Activated effector memory CD4-positive, alpha-beta T cell treated with Interleukin-2 at 50 U/mL for 16 hours (primary cell): ENCODE measurements around the gene DOCK2.

ENCODE experiments used
- DNase-seq: peaks from one replicate; pipeline ENCODE4 v3.0.0-alpha.2; 2020

DOCK2 gene

DNA sequence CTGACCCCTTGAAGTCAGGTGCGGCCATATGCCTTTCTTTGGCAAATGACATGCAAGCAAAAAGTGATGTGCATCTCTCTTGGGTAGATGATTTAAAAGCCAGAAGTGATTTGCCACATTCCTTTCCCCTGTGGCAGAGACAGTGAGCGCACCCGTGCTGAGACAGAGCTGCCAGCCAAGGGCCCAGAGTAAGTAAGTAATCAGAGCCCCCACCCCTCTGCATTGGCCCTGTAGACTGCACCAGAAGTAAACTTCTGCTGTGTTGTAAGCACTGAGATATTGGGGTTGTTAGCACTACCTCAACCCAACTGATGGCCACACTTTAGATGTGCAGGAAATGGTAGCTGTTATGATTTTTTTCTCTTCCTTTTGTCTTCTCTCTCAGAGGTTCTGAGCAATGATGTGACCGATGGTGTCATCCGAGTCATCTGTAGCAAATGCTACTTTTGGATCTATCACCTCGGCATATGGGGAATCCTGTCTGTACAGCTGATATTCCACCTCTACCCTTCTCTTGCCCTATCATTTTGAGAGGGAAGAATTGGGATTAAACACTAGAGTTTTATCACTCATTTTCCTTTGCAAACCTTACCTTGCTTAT lies 58.0 kb downstream of the DOCK2 start:
- DNase-seq = no peak

DNA sequence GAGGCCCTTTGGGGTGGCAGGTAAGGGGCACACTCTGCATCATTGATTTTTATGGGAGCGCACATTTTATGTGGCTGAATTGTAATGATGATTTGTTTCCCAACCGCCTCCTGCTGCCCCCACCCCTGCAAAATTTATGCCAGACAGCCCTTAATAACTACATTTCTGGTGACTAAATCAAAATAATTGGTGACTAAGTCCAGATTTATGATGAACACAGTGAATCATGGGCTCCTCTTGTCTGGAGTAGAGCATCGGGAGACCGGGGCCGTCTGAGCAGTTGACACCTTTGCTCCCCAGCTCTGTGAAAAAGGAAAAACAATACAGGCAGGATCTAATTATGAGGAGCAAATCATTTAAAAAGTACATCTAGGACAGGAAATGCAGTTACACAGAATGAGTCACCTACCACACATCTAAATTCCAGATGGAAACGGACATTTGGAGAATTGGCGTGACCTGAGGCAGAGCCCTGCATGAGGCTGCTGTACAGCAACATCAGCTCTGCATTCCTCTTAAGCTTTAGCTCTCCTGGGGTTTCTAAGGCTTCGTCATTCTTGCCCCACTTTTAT lies 58.9 kb downstream of the DOCK2 start:
- no peak for DNase-seq

DNA sequence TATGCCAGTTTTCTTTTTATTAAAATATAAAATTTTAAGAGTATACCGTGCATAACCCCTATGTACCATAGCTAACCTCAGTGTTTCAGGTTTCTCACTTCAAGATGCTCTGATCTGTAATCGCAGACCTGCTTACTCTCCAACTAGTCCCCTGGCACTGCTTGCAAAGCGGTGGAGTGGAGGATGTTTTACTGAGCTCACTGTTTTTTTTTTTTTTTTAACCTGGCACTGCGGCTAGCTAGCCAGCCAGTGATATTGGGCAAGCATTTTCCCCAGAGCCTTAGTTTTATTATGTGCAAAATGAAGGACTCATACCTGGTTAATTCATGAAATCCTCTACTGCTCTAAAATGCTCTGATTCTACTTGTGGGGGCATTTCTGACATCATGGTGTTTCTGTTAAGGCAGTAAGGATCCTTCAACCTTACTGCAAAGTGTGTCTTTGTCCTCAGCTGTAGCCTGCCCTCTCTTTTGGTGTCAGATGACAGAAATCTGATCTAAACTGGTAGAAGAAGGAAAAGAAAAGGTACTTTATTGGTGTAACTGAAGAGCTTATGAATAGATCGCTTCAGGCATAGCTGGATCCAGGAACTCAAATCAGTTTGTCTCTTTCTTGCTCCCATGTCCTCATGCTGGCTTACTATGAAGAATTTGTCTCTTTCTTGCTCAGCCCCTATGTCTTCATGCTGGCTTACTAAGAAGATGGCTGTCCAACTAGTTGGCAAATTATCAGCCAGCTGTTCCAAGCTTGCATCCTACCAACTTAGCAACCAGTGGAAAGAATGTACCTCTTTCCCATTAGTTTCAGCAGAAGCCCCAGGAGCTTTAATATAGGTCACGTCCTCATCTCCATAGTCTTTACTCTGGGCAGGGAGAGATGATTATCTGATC lies 59.8 kb downstream of the DOCK2 start:
- no peak for DNase-seq

DNA sequence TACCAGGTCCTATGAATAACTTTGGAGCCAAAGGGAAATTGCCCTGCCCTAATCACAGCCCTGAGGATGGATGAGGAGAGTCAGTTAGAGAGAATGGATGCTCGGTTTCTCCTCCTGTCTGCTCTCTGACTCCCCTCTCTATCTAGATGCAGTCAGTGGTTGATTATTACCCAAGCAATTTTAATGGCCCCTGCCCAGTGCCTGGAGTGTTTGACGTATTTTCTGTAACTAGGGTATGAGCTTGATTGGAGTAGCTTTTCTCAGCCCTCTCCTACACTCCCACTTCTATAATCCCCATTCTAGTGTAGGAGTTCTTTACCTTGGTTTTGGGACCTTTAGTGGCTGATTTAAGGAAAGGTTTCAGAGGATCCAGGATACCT lies 60.4 kb downstream of the DOCK2 start:
- DNase-seq = no peak

DNA sequence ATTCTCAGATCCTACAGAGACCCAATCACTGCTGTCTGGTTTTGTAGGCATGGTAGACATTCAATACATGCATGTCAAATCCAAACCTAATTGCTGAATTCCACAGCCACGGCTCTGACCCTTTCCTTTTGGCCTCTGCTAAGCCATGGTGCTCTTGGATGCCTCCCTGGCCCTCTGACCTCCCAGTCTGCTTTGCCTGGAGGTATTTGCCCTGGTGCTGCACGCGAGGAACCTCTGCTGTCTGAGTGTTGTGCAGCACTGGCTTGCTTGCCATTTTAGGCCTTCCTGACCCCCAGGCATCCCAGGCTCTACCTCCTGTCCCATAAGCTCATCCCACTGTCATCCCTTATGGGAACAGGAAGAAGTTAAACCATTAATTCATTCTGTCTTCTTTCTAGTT lies 60.9 kb downstream of the DOCK2 start:
- no peak for DNase-seq

DNA sequence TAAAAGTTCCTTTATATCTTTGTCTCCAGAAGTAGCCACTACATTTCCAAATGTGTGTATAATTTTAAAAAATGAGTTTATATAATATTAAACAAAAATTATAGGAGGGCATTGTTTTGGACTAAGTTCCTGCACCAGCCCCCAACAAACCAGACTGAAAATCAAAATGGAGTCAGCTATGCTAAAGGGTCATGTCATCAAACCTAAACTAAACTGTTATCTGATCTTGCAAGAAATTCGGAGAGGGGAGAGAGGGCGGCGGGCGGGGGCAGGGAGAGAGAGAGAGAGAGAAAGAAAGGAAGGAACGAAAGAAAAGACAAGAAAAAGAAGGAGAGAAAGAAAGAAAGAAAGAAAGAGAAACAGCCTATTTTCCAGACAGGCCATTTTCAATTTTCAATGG lies 63.5 kb downstream of the DOCK2 start:
- no peak for DNase-seq

DNA sequence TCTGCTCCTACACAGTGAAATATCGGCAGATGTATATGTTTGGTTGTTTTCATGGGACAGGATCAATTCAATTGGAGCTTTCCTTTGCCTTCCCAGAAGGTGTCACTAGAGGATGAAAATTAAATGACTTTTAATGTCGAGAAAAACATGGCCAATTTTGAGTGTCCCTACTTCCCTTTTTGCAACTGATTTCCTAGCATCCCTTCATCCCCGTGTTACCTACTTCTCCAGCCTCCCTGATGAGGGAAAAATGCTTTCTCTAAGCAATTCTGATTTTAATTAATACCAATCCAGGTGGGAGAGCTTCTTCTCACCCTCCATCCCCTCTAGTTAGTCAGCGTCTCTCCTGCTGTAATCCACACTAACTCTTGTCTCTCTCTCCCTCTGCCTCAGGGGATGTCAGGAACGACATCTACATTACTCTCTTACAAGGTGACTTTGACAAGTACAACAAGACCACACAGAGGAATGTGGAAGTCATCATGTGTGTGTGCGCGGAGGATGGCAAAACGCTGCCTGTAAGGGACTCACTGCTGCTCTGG lies 64.9 kb downstream of the DOCK2 start:
- DNase-seq = no peak

DNA sequence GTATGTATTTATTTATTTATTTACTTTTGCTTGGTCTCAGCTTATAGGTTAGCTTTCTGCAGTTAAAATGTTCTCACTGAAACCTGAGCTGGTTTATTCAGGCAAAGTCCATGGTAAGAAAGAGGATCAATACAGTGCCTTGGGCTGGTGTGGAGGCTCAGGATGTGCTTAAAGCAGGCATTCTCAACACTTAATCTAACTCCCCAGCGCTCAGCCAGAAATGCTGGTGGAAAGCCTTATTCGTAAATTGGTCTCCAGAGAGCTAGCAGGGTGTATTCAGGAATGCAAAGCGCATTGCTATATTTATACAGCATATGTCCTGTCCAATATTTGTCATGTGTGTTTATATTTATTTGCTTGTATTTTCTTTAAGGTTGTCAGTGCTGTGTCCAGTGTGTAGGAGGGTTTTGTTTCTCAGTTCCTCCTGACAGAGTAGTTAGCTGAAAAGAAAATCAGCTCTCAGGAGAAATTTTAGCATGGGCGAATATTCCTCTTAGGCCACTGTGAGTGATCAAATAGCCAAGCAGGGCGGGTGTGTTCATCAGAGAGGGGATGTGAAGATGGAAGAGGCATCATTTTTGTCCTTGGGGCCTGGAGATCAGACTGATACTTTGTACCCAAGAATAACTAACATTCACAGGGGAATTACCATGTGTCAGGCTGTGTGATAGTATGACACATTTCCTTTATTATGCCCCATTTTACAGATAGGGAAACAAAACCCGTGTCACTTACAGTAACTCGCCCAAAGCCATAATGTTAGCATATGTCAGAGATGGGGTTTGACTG lies 65.8 kb downstream of the DOCK2 start:
- no peak for DNase-seq

DNA sequence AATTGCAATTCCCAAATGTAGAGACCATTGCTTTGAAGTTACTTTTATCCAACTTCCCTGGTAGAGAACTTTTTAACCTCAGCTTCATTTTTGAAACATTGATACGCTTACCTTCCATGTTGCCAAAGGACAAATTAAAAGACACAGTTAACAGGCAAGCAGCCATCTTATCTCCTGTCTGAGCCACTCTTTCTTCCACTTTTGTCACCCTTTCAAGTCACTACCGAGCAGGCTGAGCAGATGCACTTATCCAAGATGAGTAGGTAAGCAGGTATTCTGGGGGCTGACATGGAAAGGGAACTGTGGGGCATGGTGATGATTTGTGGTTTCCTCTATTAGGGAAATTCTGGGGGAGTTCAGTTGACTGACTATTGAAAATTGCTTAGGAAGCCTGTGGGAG lies 66.7 kb downstream of the DOCK2 start:
- DNase-seq = no peak

DNA sequence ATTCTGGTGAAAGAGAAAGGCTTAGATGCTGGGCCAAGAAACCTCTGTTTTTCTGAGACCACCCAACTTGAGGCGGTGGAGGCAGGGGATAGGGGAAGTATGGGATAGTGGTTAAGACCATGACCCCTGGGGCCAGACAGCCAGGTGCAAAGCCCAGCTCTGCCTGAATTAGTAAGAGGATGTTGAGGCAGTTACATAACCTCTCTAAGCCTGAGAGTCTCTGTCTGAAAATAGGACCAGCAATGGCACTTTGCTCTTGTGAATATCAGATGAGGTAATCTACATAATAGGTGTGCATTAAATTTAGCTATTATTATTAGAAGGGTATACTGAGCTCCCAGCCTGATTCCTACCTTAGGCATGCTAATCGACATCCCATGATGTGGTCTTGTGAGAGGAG lies 68.2 kb downstream of the DOCK2 start:
- DNase-seq = no peak

DNA sequence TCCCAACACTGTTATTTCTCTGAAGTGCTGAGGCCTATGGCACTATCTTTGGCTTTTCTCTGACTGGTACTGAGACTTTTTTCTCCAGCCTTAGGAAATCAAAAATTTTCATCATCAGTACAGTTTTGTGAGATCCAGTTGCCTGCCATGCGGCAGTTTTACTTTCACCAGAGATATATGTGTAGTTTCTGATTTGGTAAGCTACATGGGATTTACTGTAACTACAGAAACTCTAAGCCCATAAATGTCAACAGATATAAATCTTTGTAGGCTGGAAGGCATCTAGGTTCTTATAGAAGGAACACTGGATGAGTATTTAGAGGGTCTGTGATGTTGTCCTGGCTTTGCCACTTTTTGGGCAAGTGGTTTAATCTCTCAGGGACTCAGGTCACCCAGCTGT lies 69.0 kb downstream of the DOCK2 start:
- no peak for DNase-seq

DNA sequence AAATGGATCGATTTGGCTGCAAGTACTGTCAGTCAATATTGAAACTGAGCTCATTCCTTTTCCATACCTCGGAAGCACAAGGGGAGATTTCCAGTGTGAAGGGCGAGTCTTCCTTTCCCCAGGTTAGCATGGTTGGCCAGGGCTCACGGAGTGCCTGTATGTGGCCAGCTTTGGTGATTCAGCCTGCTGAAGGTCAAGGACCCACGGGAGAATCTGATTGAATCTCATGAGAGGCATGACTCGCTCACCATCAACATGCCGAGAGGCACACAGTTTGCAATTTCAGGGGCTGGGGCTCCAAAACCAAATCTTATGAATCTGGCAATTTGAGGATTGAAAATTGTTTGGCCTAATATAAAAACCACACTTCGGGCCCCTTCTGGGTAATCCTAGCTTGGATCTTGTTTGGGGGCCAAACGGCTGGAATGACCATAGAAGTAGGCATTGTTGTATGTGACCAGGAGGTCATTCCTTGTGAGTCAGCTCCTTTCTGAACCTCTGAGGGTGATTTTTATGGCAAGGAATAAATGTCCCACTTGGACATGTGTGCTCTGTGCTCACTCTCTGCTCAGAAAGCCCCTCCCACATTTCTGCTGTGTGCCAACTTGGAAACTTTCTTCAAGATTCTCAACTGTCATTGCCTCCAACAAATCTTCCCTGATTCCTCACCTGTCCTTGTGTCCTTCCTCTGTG lies 69.8 kb downstream of the DOCK2 start:
- no peak for DNase-seq

DNA sequence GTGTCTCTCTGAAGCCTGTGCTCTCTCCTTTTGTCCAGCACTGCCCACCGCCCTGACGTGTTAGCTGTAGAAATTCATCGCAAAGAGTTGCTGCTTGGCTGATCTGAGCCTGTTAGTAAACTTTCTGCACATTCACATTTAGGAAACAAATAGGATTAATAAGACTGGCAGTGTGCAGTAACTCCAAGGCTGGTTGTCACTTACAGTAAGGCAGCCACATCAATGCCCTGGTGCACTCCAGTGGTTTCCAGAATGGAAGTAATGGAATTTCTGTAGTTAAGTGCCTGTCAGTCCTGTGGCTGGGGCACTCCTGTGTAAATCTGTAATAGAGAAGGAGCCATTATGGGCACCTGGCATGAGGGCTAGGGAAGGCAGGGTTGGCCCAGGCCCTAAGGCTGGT lies 70.6 kb downstream of the DOCK2 start:
- DNase-seq = no peak

DNA sequence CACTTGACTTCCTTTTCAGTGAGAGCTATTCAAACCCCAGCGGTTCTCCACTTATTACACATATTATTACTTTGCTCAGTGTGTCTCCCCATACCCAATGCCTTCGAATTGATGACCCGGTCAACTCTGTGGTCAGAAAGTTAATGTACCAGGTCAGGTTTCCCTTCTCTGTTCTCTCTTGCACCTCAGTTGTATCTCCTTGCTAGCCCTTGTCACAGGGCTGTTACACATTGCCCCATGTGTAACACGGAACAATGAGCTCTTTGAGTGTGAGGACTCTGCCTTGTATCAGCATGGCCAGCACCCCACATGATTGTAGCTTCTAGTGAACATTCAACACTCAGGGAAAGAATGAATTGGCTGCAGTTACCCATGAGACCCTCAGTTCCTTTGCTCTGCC lies 73.6 kb downstream of the DOCK2 start:
- DNase-seq = no peak

DNA sequence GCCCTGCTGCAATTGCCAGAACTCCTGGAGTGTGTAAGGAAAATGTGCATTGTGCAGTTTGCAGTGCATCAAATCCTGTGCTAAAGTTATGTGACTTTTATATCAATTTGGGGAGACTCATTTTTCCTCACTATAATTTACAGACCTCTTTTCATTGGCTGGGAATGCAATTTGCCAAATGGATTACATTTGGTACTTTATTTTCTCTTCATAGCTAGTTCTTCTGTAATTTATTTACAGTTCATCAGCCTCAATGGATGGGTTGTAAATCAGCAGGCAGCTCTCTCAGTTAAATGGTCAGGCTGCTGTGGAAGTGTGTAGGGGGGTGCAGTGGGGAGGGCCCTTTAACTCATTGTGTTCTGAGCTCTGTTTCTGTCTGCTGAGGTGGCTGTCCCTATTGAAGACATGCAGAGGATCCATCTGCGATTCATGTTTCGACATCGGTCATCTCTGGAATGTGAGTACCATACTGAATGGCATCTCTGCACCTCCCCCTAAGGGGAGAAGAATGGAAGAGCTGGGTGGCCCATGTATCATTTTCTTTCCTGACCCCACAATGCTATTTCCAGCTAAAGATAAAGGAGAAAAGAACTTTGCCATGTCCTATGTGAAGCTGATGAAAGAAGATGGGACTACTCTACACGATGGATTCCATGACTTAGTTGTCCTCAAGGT lies 74.6 kb downstream of the DOCK2 start:
- DNase-seq = no peak

DNA sequence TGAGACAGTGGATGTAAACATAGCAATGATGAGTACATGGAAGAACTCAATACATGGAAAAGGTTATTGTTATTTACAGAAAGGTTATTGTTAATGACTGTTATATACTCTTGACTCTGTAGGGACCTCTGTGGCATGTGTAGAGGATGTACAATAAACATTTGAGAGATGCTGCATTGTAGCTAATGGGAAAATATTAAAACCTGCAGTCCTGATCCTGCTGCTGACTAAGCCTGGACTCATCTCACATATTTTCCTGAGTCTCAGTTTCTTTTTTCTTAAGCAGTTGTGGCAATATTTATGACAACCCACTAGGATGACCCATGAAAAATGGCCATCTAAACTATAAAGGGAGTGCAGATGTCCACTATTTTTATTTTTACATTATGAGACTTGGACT lies 75.4 kb downstream of the DOCK2 start:
- no peak for DNase-seq

DNA sequence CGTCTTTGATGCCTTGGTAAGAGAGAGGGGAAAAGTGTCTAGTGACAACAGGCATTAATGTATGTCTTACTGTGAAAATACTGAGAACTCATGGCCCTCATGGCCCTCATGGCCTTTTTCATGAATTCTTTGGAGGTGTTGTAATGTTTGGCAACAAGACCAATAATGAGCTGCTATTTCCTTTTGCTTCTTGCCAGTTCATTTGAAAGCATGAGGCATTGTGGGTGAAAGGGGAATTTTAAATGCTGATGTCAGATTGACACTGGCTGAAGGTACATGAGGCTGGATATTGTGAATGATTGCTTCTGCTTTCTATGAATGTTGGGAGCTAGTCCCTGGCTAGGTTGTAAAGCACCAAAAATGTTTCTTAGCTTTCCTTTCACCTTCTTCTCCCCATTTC lies 79.2 kb downstream of the DOCK2 start:
- no peak for DNase-seq

DNA sequence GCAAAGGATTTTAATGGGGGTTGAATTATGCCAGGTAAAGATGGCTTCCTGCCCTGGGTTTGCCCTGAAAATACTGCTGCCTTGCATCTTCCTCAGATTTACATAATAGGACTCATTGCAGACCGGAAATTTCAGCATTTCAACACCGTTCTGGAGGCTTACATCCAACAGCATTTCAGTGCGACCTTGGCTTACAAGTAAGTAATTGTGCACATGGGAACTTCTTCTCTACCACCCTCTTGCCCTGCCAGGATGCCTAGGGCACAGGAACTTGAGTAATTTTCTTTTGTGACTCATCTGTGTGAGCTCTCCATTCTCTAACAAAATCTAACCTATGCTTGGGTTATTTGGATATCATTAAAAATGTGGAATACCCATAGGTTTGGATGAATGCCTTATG lies 80.2 kb downstream of the DOCK2 start:
- DNase-seq = no peak

DNA sequence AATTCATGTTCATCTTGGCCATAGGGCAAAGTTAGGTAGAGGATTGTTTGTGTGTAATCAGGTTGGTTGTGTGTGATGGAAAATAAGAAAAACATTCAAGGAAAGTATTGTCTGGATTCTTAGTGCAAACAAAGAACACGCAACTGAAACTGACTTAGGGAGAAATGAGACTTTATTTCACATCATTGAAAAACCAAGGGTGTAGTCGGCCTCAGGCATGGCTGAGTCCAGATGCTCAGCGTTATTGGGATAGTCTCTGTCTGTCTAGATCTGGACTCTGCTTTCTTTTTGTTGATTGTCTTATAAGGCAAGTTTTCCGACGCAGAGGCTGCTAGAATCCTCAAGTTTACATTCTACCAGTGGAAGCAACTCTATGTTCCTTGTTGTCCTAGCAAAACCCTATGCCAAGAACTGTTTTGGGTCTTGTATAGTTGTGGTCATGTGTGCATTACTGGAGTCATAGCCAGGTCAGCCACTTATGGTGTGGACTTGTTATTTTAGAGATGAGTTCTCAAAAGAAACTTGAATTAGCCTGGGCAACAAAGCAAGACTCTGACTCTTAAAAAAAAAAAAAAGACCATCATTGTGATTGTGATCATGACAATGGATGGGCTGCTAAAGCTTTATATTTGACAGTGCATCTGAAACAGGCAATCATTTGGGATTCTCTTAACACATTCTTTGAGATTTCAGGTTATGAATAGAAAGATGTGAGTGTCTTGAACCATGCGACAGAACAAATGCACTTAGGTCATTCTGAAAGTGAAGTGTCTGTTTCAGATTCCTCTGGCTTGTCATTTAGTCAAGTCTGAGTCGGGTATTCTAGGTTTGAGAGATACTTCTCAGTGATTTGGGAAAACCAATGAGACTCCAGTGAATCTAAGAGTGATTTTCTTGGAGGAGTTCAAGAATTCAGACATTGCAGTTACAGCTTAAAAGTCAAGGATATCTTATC lies 82.6 kb downstream of the DOCK2 start:
- no peak for DNase-seq

DNA sequence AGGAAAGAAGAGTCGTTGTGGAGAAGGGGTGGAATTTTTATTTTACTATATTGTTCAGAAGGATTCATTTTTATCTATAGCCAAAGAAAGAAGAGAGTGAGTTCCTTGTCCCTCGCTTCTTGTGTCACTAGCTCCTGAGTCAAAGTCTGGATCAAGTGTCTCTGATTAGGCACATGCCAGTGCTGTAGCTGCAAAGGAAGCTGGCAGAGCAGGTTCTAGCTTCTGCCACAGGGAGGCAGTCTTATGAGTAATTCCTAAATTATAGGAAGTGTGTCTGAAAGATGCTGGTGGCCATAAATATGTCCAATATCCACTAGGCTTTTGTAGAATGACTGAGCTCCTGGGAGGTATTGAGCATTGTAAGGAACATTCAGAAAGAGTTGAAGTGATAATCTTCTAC lies 84.7 kb downstream of the DOCK2 start:
- no peak for DNase-seq
